ENCODE measurements around the gene FAM53A.

The FAM53A gene

DNA sequence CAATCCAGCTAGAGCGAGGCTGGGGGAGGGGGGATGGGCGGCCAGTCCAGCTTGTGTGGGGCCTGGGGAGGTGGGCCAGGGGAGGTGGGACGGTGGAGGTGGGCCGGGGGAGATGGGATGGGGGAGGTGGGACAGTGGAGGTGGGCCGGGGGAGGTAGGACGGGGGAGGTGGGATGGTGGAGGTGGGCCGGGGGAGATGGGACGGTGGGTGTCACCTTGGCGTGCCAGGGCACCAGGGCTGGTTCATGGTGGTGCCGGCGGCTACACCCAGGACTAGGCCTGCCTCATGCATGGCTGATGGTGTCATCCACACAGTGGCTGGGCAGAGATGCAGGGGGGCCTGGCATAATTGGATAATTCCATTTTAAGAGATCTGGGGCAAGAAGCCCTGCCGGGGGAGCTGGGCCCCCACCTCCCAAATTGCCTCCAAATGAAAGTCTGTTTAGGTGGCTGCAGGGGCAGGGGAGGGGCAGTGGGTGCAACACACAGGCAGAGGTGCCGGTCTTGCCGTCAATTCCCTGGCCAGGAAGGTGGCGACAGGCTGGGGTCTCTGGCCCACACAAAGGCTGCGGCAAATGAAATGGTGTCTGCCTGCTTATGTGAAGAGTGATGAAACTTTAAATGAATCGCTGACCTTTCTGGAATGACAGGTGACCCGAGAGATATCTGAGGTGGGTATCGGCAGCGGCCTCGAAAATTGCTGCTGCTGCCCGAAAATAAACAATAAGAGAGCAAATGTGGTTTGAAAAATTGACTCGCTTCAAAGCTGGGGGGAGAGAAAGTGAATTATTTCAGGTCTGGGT lies 82.1 kb downstream of the FAM53A start:
- DNase-seq = no peak

DNA sequence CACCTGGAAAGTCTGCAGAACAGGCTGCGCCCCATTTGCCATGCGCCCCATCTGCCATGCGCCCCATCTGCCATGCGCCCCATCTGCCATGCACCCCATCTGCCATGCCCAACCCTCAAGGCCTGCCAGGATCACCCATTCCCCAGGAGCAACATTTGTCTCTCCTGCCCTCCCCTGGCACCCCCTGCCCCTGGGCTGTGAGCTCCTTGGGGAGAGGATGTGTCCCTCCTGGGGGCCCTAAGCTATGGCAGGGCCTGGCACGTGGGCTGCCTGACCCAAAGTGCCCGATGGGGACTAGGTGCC lies 82.6 kb downstream of the FAM53A start:
- DNase-seq = no peak

DNA sequence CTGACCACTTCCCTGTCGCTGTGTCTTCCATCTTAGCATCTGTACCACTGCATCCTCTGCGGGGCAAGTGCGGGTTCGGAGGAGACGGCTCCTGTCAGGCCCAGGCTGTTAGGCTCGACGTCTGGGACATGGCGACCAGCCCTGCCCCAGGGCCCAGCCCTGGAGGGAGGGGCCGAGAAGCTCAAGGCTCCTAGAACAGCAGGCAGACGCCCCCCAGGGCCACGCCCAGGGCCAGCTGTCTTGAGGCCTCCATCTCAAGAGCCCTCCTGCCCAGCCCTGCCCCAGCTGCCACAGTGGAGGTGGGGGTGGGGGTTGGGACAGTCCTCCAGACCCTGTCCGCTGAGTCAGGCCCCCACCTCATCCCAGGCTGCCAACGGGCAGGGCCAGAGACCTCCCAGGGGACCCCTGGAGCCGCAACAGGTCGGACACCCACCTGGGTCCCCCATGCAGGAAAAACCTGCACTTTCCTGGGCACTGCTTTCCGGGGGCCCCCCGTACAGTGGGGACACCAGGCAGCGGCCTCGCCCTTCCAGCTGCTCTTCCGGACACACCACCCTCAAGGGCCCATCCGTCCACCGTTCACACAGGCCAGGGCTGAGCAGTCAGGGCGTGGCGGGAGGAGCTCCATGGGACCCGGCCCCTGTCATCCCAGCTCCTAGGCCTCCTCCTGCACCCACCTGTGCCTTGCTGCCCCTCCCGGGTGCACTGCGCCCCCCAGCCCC lies 83.1 kb downstream of the FAM53A start:
- no peak for DNase-seq

DNA sequence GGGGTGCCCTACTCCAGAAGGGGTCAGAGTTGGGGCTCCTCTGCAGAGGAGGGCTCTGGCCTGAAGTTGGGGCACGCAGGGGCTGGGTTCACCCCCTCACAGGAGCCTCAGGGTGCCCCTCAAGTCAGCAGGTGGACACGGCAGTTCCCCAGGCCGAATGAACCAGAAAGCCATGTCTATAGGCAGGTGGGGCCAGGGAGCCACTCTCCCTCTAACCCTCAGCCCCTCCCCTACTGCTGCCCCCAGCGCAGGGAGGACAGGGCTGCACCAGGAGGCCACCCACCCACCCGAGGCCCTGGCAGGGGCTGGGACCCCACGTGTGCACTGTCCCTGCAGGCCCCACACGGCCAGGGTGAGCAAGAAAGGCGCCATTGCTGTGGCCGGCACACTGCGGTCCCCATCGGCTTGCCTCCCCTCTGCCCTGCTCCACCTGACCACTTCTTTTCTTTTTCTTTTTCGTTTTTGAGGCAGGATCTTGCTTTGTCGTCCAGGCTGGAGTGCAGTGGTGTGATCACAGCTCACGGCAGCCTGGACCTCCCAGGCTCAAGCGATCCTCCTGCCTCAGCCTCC lies 83.8 kb downstream of the FAM53A start:
- no peak for DNase-seq

DNA sequence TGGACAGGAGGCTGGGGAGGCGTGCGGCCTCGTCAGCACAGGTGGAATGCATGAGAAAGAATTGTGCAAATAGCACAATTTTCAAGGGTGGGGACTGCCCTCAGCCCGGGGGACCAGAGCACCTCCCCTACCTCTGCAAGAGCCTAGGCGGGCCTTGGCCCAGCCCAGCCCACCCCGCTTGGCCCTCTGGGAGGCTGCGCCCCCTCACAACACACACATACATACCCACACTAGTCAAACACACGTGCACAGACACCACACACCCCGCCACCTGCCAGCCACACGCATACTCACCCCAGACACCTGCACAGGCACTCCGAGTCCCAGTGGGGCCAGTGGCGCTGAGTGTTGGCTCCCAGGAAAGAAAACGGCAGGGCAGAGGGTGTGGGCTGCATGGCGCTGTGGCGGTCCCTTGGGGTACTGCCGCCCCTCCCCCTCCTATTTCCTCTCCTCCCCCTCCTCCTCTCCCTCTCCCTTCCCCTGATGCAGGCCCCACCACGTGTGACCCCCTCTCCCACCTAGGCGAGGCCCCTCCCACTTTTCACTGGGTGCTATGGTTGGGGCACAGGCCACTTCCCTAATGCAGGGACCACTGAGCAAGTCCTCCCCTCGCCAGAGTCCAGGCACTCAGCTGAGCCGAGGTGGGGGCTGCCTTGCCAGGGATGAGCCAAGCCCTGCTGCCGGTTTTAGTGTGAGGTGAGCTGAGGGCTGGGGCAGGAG lies 84.5 kb downstream of the FAM53A start:
- DNase-seq = no peak

DNA sequence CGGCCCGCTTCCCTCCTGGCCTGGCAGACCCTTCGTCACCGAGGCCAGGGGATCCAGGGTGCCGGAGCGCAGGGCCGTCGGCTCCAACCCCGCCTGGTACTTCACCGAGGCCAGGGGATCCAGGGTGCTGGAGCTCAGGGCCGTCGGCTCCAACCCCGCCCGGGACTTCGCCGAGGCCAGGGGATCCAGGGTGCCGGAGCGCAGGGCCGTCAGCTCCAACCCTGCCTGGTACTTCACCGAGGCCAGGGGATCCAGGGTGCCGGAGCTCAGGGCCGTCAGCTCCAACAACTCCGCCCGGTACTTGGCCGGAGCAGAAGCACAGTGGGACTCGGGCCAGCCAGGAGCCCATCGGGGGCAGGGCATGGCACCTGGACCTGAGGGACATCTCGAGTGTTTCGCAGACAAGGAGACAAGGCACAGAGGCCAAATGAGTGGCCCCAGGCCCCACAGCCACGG lies 85.1 kb downstream of the FAM53A start:
- no peak for DNase-seq

DNA sequence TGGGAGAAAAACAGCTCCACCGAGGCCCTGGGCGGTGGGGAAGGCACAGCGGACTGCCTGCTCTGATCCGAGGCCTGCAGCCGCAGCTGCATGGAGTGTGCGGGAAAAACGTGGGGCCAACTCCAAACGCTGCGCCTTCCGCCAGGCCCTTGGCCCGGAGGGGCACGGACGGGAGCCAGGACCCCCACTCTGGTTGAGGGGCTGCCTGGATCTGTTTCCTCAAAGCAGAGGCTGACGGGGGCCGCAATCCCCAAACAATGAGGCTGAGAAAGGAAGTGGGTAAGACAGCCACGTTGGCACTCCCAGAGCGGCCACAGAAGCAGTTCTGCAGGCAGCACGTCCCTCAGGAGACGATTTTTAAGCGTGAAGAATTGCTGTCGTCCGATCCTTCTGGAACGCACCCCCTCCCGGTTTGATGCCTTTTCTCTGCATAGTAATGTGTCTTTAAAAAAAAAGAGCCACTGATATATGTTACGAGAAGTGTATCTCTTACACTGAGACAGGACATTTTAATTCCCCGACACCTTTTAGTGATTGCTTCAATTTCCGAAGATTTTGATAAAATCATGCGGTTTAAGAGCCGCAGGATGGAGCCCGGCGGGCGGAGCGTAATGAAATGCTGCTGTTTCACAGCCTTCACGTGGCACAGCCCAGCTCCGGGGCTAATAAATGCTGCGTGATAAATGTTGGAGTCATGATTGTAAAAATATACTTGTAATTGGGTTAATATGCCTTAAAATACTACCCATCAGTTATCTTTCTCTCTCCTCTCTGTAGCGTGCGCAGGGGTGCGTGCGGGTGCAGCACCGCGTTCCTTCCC lies 85.7 kb downstream of the FAM53A start:
- no peak for DNase-seq

DNA sequence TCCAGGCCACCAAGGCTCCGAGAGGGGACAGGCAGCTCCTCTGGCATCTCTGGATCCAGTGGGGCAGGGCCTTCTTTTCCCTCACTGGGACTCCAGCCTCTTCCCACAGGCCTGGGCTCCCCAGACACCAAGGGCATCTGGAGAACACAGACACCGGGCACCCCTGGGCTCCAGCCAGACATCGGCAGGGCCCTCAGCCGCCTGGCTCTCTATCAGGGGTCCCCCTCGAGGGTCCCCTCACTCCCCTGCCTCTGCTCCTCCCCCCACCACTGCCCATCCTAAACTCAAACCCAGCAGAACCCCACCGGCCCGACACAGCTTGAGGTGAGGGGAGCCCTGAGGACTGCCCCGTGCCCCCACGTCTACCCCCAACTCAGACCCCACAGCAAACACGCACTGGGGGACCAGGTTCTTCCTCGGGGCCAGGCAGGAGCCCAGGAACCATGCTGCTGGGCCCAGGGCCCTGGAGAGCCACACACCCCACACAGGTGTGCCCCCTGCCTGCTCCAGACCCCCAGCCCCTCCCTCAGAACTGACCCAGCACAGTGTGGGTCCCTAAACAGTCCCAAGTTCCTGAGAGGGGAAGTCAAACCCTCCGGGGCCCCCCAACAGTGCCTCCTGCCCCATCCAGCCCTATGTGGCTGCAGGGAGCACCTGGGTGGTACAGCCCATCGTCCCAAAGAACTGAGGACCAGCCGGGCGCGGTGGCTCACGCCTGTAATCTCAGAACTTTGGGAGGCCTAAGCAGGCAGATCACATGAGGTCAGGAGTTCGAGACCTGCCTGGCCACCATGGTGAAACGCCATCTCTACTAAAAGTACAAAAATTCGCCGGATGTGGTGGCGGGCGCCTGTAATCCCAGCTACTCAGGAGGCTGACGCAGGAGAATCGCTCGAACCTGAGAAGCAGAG lies 86.8 kb downstream of the FAM53A start:
- DNase-seq = no peak

DNA sequence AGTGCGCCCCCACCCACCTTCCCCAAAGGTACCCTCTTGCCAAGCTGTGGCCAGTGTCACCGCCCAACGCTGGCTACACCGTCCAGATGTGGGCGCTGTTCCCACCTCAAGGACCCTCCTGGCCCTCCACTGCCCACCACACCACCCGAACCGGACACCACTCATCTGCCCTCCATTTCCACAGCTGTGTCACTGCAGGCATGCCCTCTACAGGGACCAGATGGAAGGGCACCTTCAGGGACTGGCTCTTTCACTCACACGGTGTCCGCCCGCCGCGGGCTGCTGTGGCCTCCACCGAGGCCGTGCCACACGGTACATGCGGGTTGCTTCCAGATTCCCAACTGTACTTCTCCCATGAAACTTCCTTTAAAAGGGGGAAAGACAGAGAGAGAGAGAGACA lies 87.7 kb downstream of the FAM53A start:
- no peak for DNase-seq

DNA sequence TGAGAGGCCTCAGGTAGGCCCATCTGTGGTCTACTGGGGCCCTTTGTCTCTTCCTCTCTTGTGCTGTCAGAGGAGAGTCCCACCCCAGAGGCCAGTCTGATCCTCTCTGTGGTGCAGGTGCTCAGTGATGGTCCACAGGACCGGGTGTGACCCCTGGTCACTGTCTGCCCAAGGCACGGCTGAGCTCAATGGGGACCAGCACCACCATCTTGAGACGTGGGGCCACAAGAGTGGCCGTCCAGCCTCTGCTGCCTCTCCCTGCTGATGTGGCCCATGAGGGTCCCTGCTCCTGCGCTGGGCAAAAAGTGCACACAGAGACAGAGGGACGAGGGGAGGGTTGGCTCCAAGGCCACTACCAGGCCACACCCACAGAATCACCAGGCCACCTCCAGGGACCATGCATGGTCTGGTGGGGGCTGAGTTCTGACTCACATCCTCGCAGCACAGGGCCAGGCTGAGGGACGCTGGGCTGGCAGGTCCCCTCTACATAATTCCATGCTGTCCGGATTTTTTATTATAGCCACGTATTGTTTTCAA lies 88.3 kb downstream of the FAM53A start:
- no peak for DNase-seq

DNA sequence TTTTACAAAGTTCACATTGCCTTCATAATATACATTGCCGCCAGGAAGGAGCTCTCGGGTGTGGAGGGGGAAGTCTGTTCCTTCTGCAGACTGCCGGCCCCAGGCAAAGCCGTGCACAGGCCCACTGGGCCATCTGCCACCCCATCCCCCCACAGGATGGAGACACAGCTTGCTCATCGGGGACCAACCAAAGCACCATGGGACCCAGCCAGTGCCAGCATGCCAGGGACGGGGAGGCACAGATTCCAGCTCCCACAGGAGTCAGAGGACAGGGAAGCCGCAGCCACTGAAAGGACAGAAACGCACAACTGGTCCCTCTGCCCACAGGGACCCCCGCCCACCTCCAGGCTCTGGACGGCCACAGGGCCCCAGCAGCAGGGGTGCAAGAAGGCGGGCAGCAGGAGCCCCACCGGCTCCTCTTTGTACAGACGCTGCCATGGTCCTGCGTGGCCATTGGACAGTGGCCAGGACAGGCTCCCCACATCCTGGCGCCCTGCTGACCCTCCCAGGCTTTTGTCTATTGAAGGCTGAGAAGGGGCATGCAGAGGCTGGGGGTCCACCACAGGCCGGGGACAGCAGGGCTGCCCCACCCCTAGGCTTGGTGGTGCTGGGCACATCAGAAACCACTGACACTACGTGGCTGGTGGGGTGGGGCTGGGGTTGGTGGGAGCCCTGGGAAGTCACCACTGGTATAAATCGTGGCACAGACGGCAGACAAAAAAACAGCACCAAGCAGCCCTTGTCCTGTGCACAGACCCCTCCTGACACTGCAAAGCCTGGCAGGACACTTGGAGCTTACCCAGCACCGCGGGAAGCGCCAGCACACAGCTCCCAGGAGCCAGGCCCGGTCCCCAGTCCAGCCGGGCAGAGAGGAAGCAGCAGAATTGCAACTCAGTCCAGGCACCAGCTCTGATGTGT lies 89.0 kb downstream of the FAM53A start:
- no peak for DNase-seq

DNA sequence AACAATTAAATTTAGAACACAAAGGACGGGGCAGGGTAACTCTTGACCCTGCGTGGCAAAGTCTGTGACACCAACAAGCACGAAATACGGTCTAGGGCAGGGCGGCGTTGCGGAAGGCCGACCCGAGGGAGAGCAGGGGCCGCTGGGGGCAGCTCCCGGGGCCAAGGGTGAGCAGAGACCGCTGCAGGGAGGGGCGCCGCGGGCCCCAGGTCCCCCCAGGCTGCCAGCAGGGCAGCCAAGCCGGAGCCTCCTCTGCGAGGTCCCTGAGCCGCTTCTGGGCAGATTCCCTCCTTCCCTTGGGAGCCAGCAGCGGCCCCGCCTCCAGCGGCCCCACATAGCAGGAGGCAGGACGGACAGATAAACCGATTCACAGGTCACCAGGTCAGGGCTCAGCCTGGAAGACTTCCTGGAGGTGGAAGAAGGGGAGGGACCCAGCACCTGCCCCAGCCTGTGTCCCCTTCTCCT lies 90.2 kb downstream of the FAM53A start:
- no peak for DNase-seq

DNA sequence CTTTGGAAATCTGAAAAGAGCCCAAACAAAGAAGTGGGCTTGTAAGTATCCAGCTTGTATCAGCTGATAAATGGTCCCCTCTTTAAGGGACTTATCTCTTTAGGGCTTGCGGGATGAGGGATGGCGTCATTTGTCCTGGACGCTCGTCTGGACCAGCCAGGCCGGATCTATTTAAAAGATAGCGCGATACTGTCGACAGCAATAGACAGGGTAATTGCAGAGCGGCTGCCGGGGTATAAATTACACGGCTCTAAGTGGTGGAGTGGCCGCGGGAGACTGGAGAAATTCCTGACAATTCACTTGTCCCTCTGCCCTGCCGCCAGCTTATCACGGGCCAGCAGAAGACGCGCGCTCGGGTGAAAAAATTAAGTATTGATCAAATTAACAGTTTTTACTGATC lies 90.7 kb downstream of the FAM53A start:
- no peak for DNase-seq

DNA sequence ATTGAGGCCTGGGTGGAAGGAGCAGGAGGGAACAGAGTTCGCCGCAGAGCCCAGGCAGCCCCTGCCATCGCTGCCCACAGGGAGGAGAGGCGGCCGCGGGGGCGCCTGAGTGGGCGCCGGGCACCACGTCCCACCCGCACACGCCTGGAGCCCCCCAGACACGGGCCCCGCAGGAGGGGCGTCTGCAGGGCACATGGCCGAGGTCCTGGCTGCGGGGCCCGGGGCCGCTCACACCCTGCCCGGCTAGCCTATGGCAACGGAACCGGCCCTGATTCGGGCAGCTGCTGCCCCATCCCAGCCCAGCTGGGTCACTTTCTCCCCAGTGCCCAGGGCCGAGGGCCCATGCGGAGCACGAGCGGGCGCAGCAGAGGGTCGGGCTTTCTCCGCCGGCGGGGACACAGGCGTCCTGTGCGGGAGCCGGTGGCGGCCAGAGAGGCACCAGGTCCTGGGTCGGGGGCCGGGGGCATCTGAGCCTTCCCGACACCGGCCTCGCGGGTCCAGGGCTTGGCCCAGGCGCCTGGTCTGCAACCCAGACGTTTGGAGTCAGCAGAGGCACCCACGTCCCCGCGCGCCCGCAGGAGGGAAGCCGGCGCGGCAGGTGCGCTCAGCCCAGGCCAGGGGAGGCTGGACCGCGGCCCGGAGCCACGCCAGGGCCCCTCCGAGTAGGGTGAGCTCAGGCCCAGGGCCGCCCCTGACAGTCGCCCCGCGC lies 91.2 kb downstream of the FAM53A start:
- DNase-seq = no peak

DNA sequence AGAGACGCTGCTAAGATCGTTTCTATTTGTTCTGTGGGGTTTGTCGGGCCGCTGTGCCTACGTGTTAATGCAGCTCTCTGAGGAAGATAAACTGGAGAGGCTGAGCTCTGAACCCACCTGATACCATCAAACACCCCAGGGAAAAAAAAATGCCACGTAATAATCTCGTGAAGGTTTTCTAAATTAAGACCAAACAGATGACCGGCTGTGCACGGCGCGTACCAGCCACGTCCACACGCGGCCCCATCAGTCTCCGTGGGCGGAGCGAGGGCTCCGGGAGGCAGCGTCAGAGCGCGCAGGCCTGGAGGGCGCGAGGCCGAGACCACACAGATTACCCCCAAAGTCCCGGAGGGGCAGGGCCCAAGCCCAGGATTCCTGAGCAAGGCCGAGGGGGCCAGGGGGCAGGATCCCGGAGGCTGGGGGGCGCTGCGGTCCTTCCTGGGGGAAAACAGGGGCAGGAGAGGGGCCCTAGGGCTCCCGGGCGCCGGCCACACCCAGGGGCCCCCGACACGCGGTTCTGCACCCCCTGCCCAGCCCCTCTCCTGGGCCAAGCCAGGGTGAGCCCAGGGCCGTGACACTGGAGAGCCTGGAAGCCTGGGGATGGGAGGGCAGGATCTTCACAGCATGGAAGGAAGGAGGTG lies 91.9 kb downstream of the FAM53A start:
- DNase-seq = no peak

DNA sequence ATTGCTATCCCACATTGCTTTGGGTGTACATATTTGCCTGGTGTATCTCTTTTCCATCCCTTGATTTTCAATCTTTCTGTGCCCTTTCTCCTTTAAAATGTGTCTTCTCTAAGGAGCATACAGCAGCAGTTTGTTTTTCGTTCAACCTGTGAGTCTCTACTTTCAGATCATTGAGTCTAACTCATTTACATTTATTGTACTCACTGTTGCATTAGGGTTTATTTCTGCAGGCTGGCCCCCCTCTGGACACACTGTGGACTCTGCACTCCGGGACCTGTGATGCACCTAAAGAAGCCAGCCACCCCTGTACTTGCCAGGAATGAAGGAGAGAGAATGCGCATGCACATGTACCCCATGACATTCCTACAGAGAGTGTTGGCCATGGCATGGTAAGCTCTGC lies 93.0 kb downstream of the FAM53A start:
- DNase-seq = no peak

DNA sequence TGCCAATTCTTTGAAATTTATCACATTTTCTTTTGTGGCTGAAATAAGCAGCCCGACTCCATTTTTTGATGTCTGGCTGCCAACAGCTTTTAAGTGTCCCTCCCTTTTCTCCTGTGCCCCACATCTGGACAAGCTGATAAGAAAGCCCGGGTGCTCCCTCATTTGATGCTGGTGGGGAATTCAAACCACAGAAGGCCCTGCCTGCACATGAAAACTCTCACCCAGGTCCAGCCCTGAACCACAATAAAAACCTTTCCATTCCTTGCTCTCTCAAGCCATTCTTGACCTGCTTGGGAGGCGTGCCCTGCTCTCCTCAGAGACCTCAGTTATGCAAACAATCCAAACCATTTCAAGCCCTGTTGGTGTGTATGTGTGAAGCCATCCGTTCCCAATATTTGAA lies 93.9 kb downstream of the FAM53A start:
- no peak for DNase-seq

Data from CD4-positive, alpha-beta T cell treated with Interleukin-12 subunit alpha and Interleukin-12 subunit beta, for 1 hour (primary cell).